Osteoblast (primary cell): ENCODE measurements around the gene KTI12. TPM values are rescaled to one million over a fixed set of nuclear protein-coding genes. Genes with fewer than 3 reads are reported as not detected.

Experiments
- DNase-seq: peaks from one replicate; pipeline ENCODE4 v3.0.0; 2011; ENCODE audit warnings: low spot score, mixed read lengths; ENCODE audit not compliant: insufficient read length; ENCODE audit errors: missing footprints
- H2AFZ ChIP-seq: 2 replicates; pipeline ENCODE4 v1.6.0; 2011; ENCODE audit warnings: mild to moderate bottlenecking, low read length
- H3K27ac ChIP-seq: 2 replicates; pipeline ENCODE4 v1.5.1; 2011; ENCODE audit warnings: mild to moderate bottlenecking, low read depth, low read length, moderate library complexity
- H3K27me3 ChIP-seq: 2 replicates; pipeline ENCODE4 v1.6.0; 2012; ENCODE audit warnings: mild to moderate bottlenecking, control low read depth, inconsistent platforms, low read length, moderate library complexity; ENCODE audit not compliant: insufficient read depth
- H3K36me3 ChIP-seq: 2 replicates; pipeline ENCODE4 v1.5.1; 2011; ENCODE audit warnings: mild to moderate bottlenecking, low read length, control low read depth, moderate library complexity; ENCODE audit not compliant: insufficient read depth
- H3K4me1 ChIP-seq: 2 replicates; pipeline ENCODE4 v1.5.1; 2011; ENCODE audit warnings: mild to moderate bottlenecking, low read length, control low read depth, moderate library complexity; ENCODE audit not compliant: insufficient read depth
- H3K4me2 ChIP-seq: 2 replicates; pipeline ENCODE4 v1.6.0; 2011; ENCODE audit warnings: mild to moderate bottlenecking, low read length; ENCODE audit not compliant: insufficient read depth
- H3K4me3 ChIP-seq: fragments of 200-600 bp; sonication (generic); 3 replicates; pipeline ENCODE4 v1.5.1; 2012; ENCODE audit warnings: mild to moderate bottlenecking, low read length, inconsistent platforms; ENCODE audit not compliant: insufficient read depth
- H3K79me2 ChIP-seq: 2 replicates; pipeline ENCODE4 v1.6.0; 2012; ENCODE audit warnings: mild to moderate bottlenecking, low read length, control low read depth, inconsistent platforms; ENCODE audit not compliant: insufficient read depth
- H3K9me3 ChIP-seq: 2 replicates; pipeline ENCODE4 v1.5.1; 2011; ENCODE audit warnings: low read depth, low read length, control low read depth
- H4K20me1 ChIP-seq: 2 replicates; pipeline ENCODE4 v1.6.0; 2012; ENCODE audit warnings: mild to moderate bottlenecking, low read length, control low read depth; ENCODE audit not compliant: insufficient read depth
- total RNA-seq: library from RNA; depleted of rRNA; stranded (reverse); fragments of >200 nt; gene quantifications from 2 replicates; pipeline ENCODE4 v1.2.3, GENCODE V29; 2012
- TF ChIP-seq, protein P1 (sequence below): IDR thresholded peaks from 2 replicates; pipeline ENCODE4 v1.5.1; 2011; ENCODE audit warnings: mild to moderate bottlenecking, low read depth, low read length, moderate library complexity; ENCODE audit errors: extremely low read depth

KTI12 gene
- total RNA-seq, 1 donor, result 14.5 TPM

DNA sequence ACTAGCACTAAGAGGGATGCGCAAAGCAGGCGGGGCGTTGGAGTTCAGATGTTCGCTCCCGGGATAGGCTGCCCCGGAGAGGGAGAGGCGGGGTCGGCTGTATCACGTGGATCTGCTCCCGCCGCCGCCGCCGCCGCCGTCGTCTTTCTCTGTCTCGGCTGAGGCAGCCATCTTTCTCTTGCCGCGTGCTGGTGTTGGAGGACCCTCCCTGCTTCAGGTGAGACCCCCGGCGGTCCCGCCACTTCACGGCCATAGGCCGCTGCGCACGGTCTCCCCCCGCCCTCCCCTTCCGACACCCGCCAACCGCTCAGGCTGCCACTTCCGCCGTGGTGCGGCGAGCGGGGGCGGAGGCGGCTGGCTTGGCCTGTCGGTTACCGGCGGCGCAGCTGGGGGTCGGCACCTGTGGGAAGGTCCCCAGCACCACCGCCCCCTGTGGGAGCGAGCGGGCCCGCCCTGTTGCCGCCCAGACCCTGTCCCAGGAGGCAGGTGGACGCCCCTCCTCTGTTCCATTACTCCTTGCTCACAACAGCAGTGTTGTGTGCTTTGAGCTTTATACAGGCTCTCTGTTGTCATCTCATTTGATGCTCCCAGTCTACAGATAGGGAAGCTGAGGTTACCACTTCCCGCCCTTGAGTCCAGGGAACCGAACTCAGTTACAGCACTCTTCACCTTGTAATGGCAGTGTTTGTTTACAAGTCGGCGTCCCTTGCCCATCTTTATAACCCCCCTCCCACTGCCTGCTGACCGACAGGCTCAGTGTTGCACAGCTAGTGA, 22.7 kb upstream of the KTI12 start, which contains the start of gene BTF3L4:
TSS of gene BTF3L4 (plus strand) at position 133 of the 774 bp plus-strand sequence. CDS start 3,553 bp downstream, outside the sequence.
- peak; percentile 92 for DNase-seq
- peak within 1 kb of the TSS; percentile 84 for H3K4me3 ChIP-seq
- peak within 1 kb of the TSS; percentile 99 for H3K4me2 ChIP-seq
- peak within 1 kb of the TSS; percentile 85 for H2AFZ ChIP-seq
- TF ChIP-seq, protein P1, sequence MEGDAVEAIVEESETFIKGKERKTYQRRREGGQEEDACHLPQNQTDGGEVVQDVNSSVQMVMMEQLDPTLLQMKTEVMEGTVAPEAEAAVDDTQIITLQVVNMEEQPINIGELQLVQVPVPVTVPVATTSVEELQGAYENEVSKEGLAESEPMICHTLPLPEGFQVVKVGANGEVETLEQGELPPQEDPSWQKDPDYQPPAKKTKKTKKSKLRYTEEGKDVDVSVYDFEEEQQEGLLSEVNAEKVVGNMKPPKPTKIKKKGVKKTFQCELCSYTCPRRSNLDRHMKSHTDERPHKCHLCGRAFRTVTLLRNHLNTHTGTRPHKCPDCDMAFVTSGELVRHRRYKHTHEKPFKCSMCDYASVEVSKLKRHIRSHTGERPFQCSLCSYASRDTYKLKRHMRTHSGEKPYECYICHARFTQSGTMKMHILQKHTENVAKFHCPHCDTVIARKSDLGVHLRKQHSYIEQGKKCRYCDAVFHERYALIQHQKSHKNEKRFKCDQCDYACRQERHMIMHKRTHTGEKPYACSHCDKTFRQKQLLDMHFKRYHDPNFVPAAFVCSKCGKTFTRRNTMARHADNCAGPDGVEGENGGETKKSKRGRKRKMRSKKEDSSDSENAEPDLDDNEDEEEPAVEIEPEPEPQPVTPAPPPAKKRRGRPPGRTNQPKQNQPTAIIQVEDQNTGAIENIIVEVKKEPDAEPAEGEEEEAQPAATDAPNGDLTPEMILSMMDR, result no peak
- peaks cover 28% of the 10 kb centered on the region for H4K20me1 ChIP-seq
- H3K36me3 ChIP-seq, result peaks cover 19% of the 10 kb centered on the region
- peaks cover 50% of the 10 kb centered on the region for H3K4me1 ChIP-seq
- H3K27me3 ChIP-seq, result no peaks in the 10 kb centered on the region
- H3K79me2 ChIP-seq, result peaks cover 85% of the 10 kb centered on the region
- peak within 1 kb of the TSS; percentile 93 for H3K27ac ChIP-seq
- no peaks in the 10 kb centered on the region for H3K9me3 ChIP-seq

DNA sequence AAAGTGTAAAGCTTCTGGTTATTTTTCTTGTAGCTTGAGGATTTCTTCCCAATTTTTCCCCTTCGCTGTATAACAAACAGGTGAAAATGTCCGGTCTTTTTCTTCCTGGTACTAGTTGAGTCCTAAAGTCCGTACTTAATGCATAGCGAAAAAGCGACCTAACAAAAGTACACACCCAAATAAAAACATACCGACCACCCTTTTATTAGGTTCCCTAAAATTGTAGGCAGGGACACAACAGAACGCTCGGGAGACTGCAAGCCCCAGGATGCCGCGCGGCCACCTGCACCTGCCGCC, 22.2 kb upstream of the KTI12 start:
- Histone ChIP-seq H4K20me1 (peaks cover 26% of the 10 kb centered on the region), H2AFZ (peak overlapping the region; percentile 85), H3K36me3 (peaks cover 13% of the 10 kb centered on the region), H3K79me2 (peaks cover 82% of the 10 kb centered on the region), H3K27ac (peak overlapping the region; percentile 93), H3K4me1 (peaks cover 50% of the 10 kb centered on the region), H3K4me3 (peak overlapping the region; percentile 84), H3K27me3 (no peaks in the 10 kb centered on the region), H3K9me3 (no peaks in the 10 kb centered on the region), H3K4me2 (peak overlapping the region; percentile 99)
- TF ChIP-seq, protein P1, result no peak
- no peak for DNase-seq

DNA sequence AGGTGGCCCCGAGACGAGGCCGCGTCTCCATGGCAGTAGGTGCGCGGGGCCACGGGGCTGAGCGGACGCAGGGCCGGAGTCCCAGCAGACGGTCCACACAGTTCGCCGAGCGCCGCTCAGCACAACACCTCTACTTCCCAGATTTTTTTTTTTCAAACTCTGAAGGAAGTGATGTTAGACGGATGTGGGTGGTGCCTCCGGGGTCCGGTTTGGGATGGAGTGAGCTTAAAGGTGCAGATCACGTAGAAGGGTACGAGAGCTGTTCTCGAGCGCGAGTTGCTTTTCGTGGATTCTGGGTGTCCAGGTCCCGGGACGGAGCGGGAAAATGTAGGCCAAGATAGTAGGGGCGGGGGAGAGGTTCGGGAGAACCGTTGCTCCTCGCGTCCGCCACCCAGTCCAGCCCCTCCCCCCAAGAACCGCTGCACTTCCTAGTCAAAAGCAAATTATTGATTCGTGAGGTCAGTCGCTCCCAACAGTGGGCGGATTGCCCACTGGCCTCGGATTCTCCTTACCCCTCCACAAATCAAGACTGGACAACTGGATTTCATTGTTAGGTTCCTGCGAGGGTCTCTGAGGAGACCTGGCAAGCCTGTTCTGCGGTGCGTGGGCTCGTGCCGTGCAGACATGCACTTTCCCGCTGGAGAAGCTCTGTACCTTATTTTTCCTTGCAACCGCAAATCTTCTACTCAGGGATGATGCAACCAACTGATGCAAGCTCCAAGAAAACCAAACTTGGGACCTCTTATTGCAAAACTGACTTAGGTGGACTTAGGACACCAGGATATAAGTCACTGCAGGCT, 21.7 kb upstream of the KTI12 start, which contains the start of gene TXNDC12:
TSS of gene TXNDC12 (minus strand) at position 126 of the 800 bp plus-strand sequence. CDS start at position 31, 95 bp downstream.
- peaks cover 50% of the 10 kb centered on the region for H3K4me1 ChIP-seq
- TF ChIP-seq, protein P1, result no peak
- H2AFZ ChIP-seq, result peak within 1 kb of the TSS; percentile 85
- peak within 1 kb of the TSS; percentile 84 for H3K4me3 ChIP-seq
- H4K20me1 ChIP-seq, result peaks cover 22% of the 10 kb centered on the region
- H3K27ac ChIP-seq, result peak within 1 kb of the TSS; percentile 93
- peak within 1 kb of the TSS; percentile 99 for H3K4me2 ChIP-seq
- peak; percentile 94 for DNase-seq
- H3K79me2 ChIP-seq, result peaks cover 81% of the 10 kb centered on the region
- H3K9me3 ChIP-seq, result no peaks in the 10 kb centered on the region
- H3K36me3 ChIP-seq, result peaks cover 8% of the 10 kb centered on the region
- H3K27me3 ChIP-seq, result no peaks in the 10 kb centered on the region
